Lung (tissue), 12 donors: Measurements from ENCODE around the gene FARP1. TPM values are rescaled to one million over a fixed set of nuclear protein-coding genes. Genes with fewer than 3 reads are reported as not detected.
A peak's percentile ranks its signal among the peaks of the same experiment; 100 is the strongest.
"Not testable (repeated sequence)": the region's sequence is repeated elsewhere in the genome, so short reads cannot be mapped to it uniquely, and the experiment has no call there.

Experiments
- ATAC-seq: fragments of 200-7000 bp; cut with Tn5 transposase; one replicate; pipeline ENCODE4 v1.9.1; 2020; ENCODE audit warnings: moderate number of reproducible peaks; ENCODE audit not compliant: insufficient read depth, low FRiP score
- DNase-seq, 3 donors: peaks; one replicate each; pipeline ENCODE4 v3.0.0-alpha.2; 2013 to 2017
- H3K27ac ChIP-seq, 2 donors: one replicate each; pipeline ENCODE4 v1.5.1; 2013; ENCODE audit warnings: mild to moderate bottlenecking in 2 of 2, moderate library complexity in 2 of 2, control low read depth in 1 of 2, inconsistent platforms in 1 of 2, low read depth in 1 of 2, low read length in 1 of 2
- H3K27me3 ChIP-seq, 3 donors: one replicate each; pipeline ENCODE4 v1.5.1; 2013; ENCODE audit warnings: low read length in 2 of 3; ENCODE audit not compliant: control insufficient read depth in 3 of 3, insufficient read depth in 3 of 3
- H3K36me3 ChIP-seq, 4 donors: one replicate each; pipeline ENCODE4 v1.5.1; 2013; ENCODE audit warnings: low read length in 4 of 4, mild to moderate bottlenecking in 1 of 4, moderate library complexity in 1 of 4; ENCODE audit not compliant: control insufficient read depth in 4 of 4, insufficient read depth in 4 of 4
- H3K4me1 ChIP-seq, 5 donors: one replicate each; pipeline ENCODE4 v1.5.1; 2013; ENCODE audit warnings: low read length in 5 of 5, mild to moderate bottlenecking in 2 of 5, moderate library complexity in 1 of 5; ENCODE audit not compliant: control insufficient read depth in 5 of 5, insufficient read depth in 5 of 5
- H3K4me3 ChIP-seq: one replicate; pipeline ENCODE4 v1.5.1; 2013; ENCODE audit warnings: mild to moderate bottlenecking, control low read depth, moderate library complexity
- H3K9ac ChIP-seq, 2 donors: one replicate each; pipeline ENCODE4 v1.5.1; 2013; ENCODE audit warnings: low read length in 2 of 2, control low read depth in 1 of 2; ENCODE audit not compliant: insufficient read depth in 1 of 2
- H3K9me3 ChIP-seq, 4 donors: one replicate each; pipeline ENCODE4 v1.5.1; 2013; ENCODE audit warnings: low read length in 3 of 4, mild to moderate bottlenecking in 1 of 4, moderate library complexity in 1 of 4; ENCODE audit not compliant: control insufficient read depth in 4 of 4, insufficient read depth in 3 of 4
- CTCF ChIP-seq: IDR thresholded peaks from 2 replicates; pipeline ENCODE4 v1.5.1; 2012; ENCODE audit warnings: mild to moderate bottlenecking; ENCODE audit errors: control extremely low read depth, extremely low read depth
- WGBS, 2 donors: extraction: QIAGEN DNeasy Blood & Tissue Kit; methylation state at CpG; one replicate each; pipeline ENCODE4 v1.1.7; 2013; 5-methylcytosine and 5-hydroxymethylcytosine counted together
- polyA plus RNA-seq, 2 donors: library from polyadenylated mRNA; stranded (reverse); fragments of 200-250 nt; gene quantifications; one replicate each; pipeline ENCODE4 v1.2.1, GENCODE V29; 2013
- total RNA-seq, 2 donors: library from RNA; depleted of rRNA in 1 of 2; stranded (reverse); fragments of >200 nt in 1 of 2; gene quantifications; one replicate each; pipeline ENCODE4 v1.2.1, GENCODE V29; 2014 to 2021
- donor health status: control.
- donor health status: control.
- donor health status: Bipolar disorder and iron deficiency.
- donor health status: healthy.
- donor health status: DM: yes; HTN: yes; CAD: no.

Gene FARP1
- total and polyA plus RNA-seq, 4 donors, result 20.8 to 102 (median 54.4) TPM

GRCh38 chr13:98225036-98225940, 82.4 kb downstream of the FARP1 start:
- Histone ChIP-seq H3K4me3 (no peak overlapping the region), H3K27me3 (no peaks in the 10 kb centered on the region), H3K27ac (no peak overlapping the region), H3K9me3 (peaks cover 0 to 2% (median under 1%) of the 10 kb centered on the region in 4 donors), H3K9ac (no peak overlapping the region), H3K4me1 (peaks cover 3 to 30% (median 12%) of the 10 kb centered on the region in 5 donors), H3K36me3 (no peaks in the 10 kb centered on the region)
- no peak for ATAC-seq
- 92 to 95% methylated on average over 20 of the region's 20 CpGs for WGBS, 2 donors
- no peak for DNase-seq
- TF ChIP-seq CTCF, result no peak

GRCh38 chr13:98226496-98226895, 83.6 kb downstream of the FARP1 start:
- H3K4me3 ChIP-seq, result no peak overlapping the region
- H3K9me3 ChIP-seq, result peaks cover 0 to 2% (median under 1%) of the 10 kb centered on the region in 4 donors
- H3K27me3 ChIP-seq, result no peaks in the 10 kb centered on the region
- no peak overlapping the region for H3K27ac ChIP-seq
- DNase-seq, result peak in 1 of 3 donors; percentile 40
- no peak for ATAC-seq
- no peak overlapping the region for H3K9ac ChIP-seq
- WGBS, 2 donors, result 84 to 90% methylated on average over 5 of the region's 5 CpGs
- TF ChIP-seq CTCF, result no peak
- peaks cover 2 to 19% (median 11%) of the 10 kb centered on the region in 5 donors for H3K4me1 ChIP-seq
- peaks cover 0 to 2% (median 0%) of the 10 kb centered on the region in 4 donors for H3K36me3 ChIP-seq

GRCh38 chr13:98228661-98229341, 85.9 kb downstream of the FARP1 start:
- Histone ChIP-seq H3K9me3 (peaks cover 0 to 2% (median under 1%) of the 10 kb centered on the region in 4 donors), H3K4me1 (peaks cover 0 to 5% (median 5%) of the 10 kb centered on the region in 5 donors), H3K4me3 (no peak overlapping the region), H3K9ac (no peak overlapping the region), H3K27ac (no peak overlapping the region), H3K36me3 (peaks cover 0 to 2% (median 0%) of the 10 kb centered on the region in 4 donors), H3K27me3 (no peaks in the 10 kb centered on the region)
- no peak for ATAC-seq
- no peak for TF ChIP-seq CTCF
- 85 to 91% methylated on average over 3 of the region's 3 CpGs for WGBS, 2 donors
- DNase-seq, result no peak

GRCh38 chr13:98230762-98231161, 87.9 kb downstream of the FARP1 start:
- not testable (repeated sequence) for H3K36me3 ChIP-seq, H3K4me3 ChIP-seq, ATAC-seq, H3K9me3 ChIP-seq, DNase-seq, H3K27ac ChIP-seq, H3K4me1 ChIP-seq, H3K9ac ChIP-seq, H3K27me3 ChIP-seq
- 97% methylated on average over 4 of the region's 4 CpGs for WGBS, 2 donors
